A549 (cell line): ENCODE results near the gene MAPK12.

ENCODE experiments used
- CBX8 ChIP-seq: fragments of 200-600 bp; sonication (generic); IDR thresholded peaks from 2 replicates; pipeline ENCODE4 v1.6.1; 2016
- CEBPB ChIP-seq, 2 experiments: fragments of >200 bp in 1 of 2; sonication (Bioruptor Twin) in 1 of 2; formaldehyde crosslinking in 1 of 2; IDR thresholded peaks; 2 replicates each; pipeline ENCODE4 v1.6.1; 2012 to 2016
- EP300 ChIP-seq, 2 experiments: fragments of >200 bp; sonication (Bioruptor Twin); formaldehyde crosslinking; IDR thresholded peaks; 2 replicates in 1 of 2; 3 replicates in 1 of 2; pipeline ENCODE4 v1.6.1; 2016 to 2017
- ESRRA ChIP-seq: fragments of 150-350 bp; IDR thresholded peaks from 2 replicates; pipeline ENCODE4 v1.6.1; 2014; ENCODE audit warnings: mild to moderate bottlenecking, low read length, borderline replicate concordance
- HDAC2 ChIP-seq: fragments of 200-600 bp; sonication (generic); IDR thresholded peaks from 2 replicates; pipeline ENCODE4 v1.6.1; 2016
- MAFK ChIP-seq: fragments of 450-650 bp; IDR thresholded peaks from 2 replicates; pipeline ENCODE4 v1.6.1; 2014; ENCODE audit not compliant: partially characterized antibody
- MYC ChIP-seq: IDR thresholded peaks from 2 replicates; pipeline ENCODE4 v1.6.1; 2012; ENCODE audit warnings: mild to moderate bottlenecking, inconsistent platforms, low read length, improper control_type of control experiment, borderline replicate concordance
- NFE2L2 ChIP-seq: fragments of 150-350 bp; conservative IDR thresholded peaks from 2 replicates; pipeline ENCODE4 v1.6.1; 2014; ENCODE audit warnings: low read length
- POLR2A ChIP-seq: IDR thresholded peaks from 2 replicates; pipeline ENCODE4 v1.6.1; 2012; ENCODE audit warnings: mild to moderate bottlenecking, low read length
- RAD21 ChIP-seq, 2 experiments: fragments of >200 bp in 1 of 2; sonication (Bioruptor Twin) in 1 of 2; formaldehyde crosslinking in 1 of 2; IDR thresholded peaks in 1 of 2; conservative IDR thresholded peaks in 1 of 2; 2 replicates in 1 of 2; 3 replicates in 1 of 2; pipeline ENCODE4 v1.6.1; 2012 to 2018; ENCODE audit warnings: inconsistent platforms in 1 of 2
- RNF2 ChIP-seq: fragments of 200-600 bp; sonication (generic); IDR thresholded peaks from 2 replicates; pipeline ENCODE4 v1.6.1; 2016; ENCODE audit warnings: low read depth, mild to moderate bottlenecking, antibody characterized with exemption, moderate library complexity, borderline replicate concordance
- SREBF2 ChIP-seq: fragments of 450-650 bp; IDR thresholded peaks from 2 replicates; pipeline ENCODE4 v1.6.1; 2014; ENCODE audit warnings: mild to moderate bottlenecking, moderate library complexity
- TF ChIP-seq, protein P1 (sequence below): fragments of >200 bp; sonication (Bioruptor Twin); formaldehyde crosslinking; IDR thresholded peaks from 3 replicates; pipeline ENCODE4 v1.5.1; 2016
- TF ChIP-seq, protein P2 (sequence below): fragments of 200-600 bp; sonication (generic); IDR thresholded peaks from 2 replicates; pipeline ENCODE4 v1.6.1; 2016; ENCODE audit warnings: antibody characterized with exemption, mild to moderate bottlenecking, moderate library complexity

DNA sequence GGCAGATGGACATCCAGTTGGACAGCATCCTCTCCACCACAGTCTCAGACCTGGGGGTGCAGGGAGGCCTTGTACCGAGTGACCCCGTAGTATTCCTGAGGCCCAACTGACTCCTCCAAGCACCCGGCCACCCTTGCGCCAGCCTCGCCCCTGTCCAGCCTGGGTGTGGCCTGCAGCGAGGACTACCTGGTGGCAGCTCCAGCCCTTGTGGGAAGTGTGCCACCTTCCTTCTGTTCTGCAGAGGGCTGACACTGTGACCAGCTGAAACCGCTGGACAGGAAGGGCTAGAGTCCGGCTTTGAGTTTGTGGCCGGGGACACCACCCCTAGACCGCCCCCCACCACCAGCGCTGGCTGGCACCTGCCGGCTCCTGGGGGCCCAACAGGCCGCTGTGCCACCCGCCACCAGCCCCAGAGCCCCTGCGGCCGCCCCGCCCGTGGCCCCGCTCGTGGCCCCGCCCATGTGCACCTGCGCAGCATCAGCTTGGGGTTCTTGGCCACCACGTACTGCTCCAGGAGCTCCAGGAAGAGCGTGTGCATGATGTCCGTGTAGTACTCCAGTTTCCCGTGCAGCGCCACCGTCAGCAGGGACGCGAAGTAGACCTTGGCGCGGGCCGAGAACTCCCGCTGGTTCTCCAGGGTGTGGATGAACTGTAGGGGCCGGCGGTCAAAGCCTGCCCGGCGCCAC is 18.7 kb upstream of the MAPK12 start:
- TF ChIP-seq, protein P1, sequence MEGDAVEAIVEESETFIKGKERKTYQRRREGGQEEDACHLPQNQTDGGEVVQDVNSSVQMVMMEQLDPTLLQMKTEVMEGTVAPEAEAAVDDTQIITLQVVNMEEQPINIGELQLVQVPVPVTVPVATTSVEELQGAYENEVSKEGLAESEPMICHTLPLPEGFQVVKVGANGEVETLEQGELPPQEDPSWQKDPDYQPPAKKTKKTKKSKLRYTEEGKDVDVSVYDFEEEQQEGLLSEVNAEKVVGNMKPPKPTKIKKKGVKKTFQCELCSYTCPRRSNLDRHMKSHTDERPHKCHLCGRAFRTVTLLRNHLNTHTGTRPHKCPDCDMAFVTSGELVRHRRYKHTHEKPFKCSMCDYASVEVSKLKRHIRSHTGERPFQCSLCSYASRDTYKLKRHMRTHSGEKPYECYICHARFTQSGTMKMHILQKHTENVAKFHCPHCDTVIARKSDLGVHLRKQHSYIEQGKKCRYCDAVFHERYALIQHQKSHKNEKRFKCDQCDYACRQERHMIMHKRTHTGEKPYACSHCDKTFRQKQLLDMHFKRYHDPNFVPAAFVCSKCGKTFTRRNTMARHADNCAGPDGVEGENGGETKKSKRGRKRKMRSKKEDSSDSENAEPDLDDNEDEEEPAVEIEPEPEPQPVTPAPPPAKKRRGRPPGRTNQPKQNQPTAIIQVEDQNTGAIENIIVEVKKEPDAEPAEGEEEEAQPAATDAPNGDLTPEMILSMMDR = no peak
- TF ChIP-seq RNF2 = no peak
- no peak for TF ChIP-seq HDAC2
- no peak for TF ChIP-seq CBX8
- TF ChIP-seq, protein P2, sequence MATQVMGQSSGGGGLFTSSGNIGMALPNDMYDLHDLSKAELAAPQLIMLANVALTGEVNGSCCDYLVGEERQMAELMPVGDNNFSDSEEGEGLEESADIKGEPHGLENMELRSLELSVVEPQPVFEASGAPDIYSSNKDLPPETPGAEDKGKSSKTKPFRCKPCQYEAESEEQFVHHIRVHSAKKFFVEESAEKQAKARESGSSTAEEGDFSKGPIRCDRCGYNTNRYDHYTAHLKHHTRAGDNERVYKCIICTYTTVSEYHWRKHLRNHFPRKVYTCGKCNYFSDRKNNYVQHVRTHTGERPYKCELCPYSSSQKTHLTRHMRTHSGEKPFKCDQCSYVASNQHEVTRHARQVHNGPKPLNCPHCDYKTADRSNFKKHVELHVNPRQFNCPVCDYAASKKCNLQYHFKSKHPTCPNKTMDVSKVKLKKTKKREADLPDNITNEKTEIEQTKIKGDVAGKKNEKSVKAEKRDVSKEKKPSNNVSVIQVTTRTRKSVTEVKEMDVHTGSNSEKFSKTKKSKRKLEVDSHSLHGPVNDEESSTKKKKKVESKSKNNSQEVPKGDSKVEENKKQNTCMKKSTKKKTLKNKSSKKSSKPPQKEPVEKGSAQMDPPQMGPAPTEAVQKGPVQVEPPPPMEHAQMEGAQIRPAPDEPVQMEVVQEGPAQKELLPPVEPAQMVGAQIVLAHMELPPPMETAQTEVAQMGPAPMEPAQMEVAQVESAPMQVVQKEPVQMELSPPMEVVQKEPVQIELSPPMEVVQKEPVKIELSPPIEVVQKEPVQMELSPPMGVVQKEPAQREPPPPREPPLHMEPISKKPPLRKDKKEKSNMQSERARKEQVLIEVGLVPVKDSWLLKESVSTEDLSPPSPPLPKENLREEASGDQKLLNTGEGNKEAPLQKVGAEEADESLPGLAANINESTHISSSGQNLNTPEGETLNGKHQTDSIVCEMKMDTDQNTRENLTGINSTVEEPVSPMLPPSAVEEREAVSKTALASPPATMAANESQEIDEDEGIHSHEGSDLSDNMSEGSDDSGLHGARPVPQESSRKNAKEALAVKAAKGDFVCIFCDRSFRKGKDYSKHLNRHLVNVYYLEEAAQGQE = no peak
- no peak for TF ChIP-seq POLR2A
- no peak for TF ChIP-seq CEBPB (IDR thresholded peaks at IDR 0.05)
- TF ChIP-seq ESRRA = no peak
- no peak for TF ChIP-seq EP300 (IDR thresholded peaks at IDR 0.05)
- TF ChIP-seq RAD21 (conservative IDR thresholded peaks at IDR 0.05 in 1 of 2, IDR thresholded peaks at IDR 0.05 in 1 of 2) = no peak
- no peak for TF ChIP-seq MAFK
- TF ChIP-seq MYC = no peak
- TF ChIP-seq NFE2L2 = no peak
- no peak for TF ChIP-seq SREBF2
